H1 (cell line): ENCODE results near the gene RUNX1. TPM values are rescaled to one million over a fixed set of nuclear protein-coding genes. Genes with fewer than 3 reads are reported as not detected.

ENCODE experiments used
- CTCF ChIA-PET: fragments of 300-600 bp; sonication (Branson Sonifier 250); formaldehyde crosslinking; loops from one replicate; lab custom pipeline; 2021; ENCODE audit not compliant: partially characterized antibody; lab: Charles Lee
- POLR2A ChIA-PET: fragments of 300-600 bp; sonication (Branson Sonifier 250); formaldehyde crosslinking; loops from one replicate; lab custom pipeline; 2021; ENCODE audit warnings: inconsistent platforms; ENCODE audit not compliant: partially characterized antibody; lab: Charles Lee
- DNase-seq, 2 experiments: peaks; one replicate each; pipeline versions ENCODE4 v3.0.0 to v3.0.0-alpha.2; 2010 to 2022; ENCODE audit warnings: low spot score in 2 of 2, low read depth in 1 of 2, mixed read lengths in 1 of 2
- FAIRE-seq: peaks from 2 replicates; lab custom pipeline; 2011; peaks lifted over from hg19 to GRCh38; lab: Jason Lieb, UNC
- H2AFZ ChIP-seq: 2 replicates; pipeline ENCODE4 v1.8.1; 2012; ENCODE audit warnings: low read length, inconsistent platforms
- H2AK5ac ChIP-seq: 2 replicates; pipeline ENCODE4 v1.6.1; 2013; ENCODE audit warnings: low read depth, low read length
- H2BK120ac ChIP-seq: replicated peaks from 2 replicates; pipeline ENCODE3; 2013; ENCODE audit warnings: low read depth, low read length, inconsistent platforms
- H2BK12ac ChIP-seq: 2 replicates; pipeline ENCODE4 v1.6.1; 2013; ENCODE audit warnings: low read depth, low read length
- H2BK15ac ChIP-seq: 2 replicates; pipeline ENCODE4 v1.6.1; 2013; ENCODE audit warnings: low read length
- H2BK20ac ChIP-seq: 2 replicates; pipeline ENCODE4 v1.6.1; 2013; ENCODE audit warnings: low read length
- H2BK5ac ChIP-seq: 2 replicates; pipeline ENCODE4 v1.6.1; 2013; ENCODE audit warnings: low read depth, low read length
- H3K14ac ChIP-seq: 2 replicates; pipeline ENCODE4 v1.6.1; 2013; ENCODE audit warnings: inconsistent platforms; ENCODE audit not compliant: insufficient read length
- H3K18ac ChIP-seq: 2 replicates; pipeline ENCODE4 v1.6.1; 2013; ENCODE audit warnings: low read length; ENCODE audit errors: extremely low read depth
- H3K23ac ChIP-seq: 2 replicates; pipeline ENCODE4 v1.6.1; 2013; ENCODE audit warnings: inconsistent platforms; ENCODE audit not compliant: insufficient read length
- H3K23me2 ChIP-seq: 2 replicates; pipeline ENCODE4 v1.6.1; 2013; ENCODE audit warnings: low read depth, low read length
- H3K27ac ChIP-seq: 2 replicates; pipeline ENCODE4 v1.6.1; 2011; ENCODE audit warnings: low read depth, low read length, inconsistent platforms
- H3K27me3 ChIP-seq, 4 experiments: replicated peaks in 1 of 4; 1 replicate in 1 of 4; 2 replicates in 3 of 4; pipeline versions ENCODE4 v1.6.1 to v1.8.1; 2011 to 2013; ENCODE audit warnings: low read length in 3 of 4, mild to moderate bottlenecking in 3 of 4, inconsistent platforms in 2 of 4, mixed read lengths in 2 of 4, moderate library complexity in 1 of 4; ENCODE audit not compliant: control insufficient read depth in 3 of 4, insufficient read depth in 3 of 4; ENCODE audit errors: extremely low read depth in 1 of 4
- H3K36me3 ChIP-seq, 4 experiments: 2 replicates each; pipeline versions ENCODE4 v1.6.1 to v1.8.1; 2011 to 2013; ENCODE audit warnings: mild to moderate bottlenecking in 4 of 4, low read length in 3 of 4, moderate library complexity in 2 of 4, control low read depth in 1 of 4, inconsistent platforms in 1 of 4; ENCODE audit not compliant: insufficient read depth in 4 of 4, control insufficient read depth in 2 of 4
- H3K4ac ChIP-seq: replicated peaks from 2 replicates; pipeline ENCODE3; 2013; ENCODE audit warnings: low read length, low read depth, mixed read lengths, inconsistent platforms; ENCODE audit not compliant: insufficient read length
- H3K4me1 ChIP-seq, 4 experiments: replicated peaks in 1 of 4; 1 replicate in 1 of 4; 2 replicates in 3 of 4; pipeline versions ENCODE4 v1.6.1 to v1.8.1; 2011 to 2013; ENCODE audit warnings: low read length in 3 of 4, inconsistent platforms in 2 of 4, mixed read lengths in 1 of 4; ENCODE audit not compliant: insufficient read depth in 4 of 4, control insufficient read depth in 3 of 4
- H3K4me2 ChIP-seq, 2 experiments: 2 replicates each; pipeline versions ENCODE4 v1.6.1 to v1.8.1; 2011 to 2013; ENCODE audit warnings: low read depth in 2 of 2, low read length in 2 of 2, control low read depth in 1 of 2, inconsistent platforms in 1 of 2, mild to moderate bottlenecking in 1 of 2; ENCODE audit not compliant: insufficient read depth in 1 of 2
- H3K4me3 ChIP-seq, 4 experiments: fragments of 200-600, 300-600 bp in 1 of 4; sonication (generic), shearing (Covaris generic), sonication (Bioruptor Twin) in 1 of 4; 2 replicates each; pipeline versions ENCODE4 v1.5.1 to v1.8.1; 2011 to 2016; ENCODE audit warnings: low read length in 4 of 4, low read depth in 3 of 4, control low read depth in 2 of 4, inconsistent platforms in 2 of 4, mild to moderate bottlenecking in 2 of 4, mixed read lengths in 1 of 4, moderate library complexity in 1 of 4; ENCODE audit not compliant: insufficient read depth in 2 of 4; ENCODE audit errors: extremely low read depth in 1 of 4
- H3K56ac ChIP-seq: replicated peaks from 2 replicates; pipeline ENCODE3; 2013; ENCODE audit warnings: low read depth, mild to moderate bottlenecking, mixed read lengths, low read length, inconsistent platforms; ENCODE audit not compliant: insufficient read length
- H3K79me1 ChIP-seq: 2 replicates; pipeline ENCODE4 v1.6.1; 2013; ENCODE audit warnings: low read depth, low read length, control low read depth
- H3K79me2 ChIP-seq, 2 experiments: 2 replicates each; pipeline versions ENCODE4 v1.6.1 to v1.8.1; 2012 to 2013; ENCODE audit warnings: low read length in 2 of 2, mild to moderate bottlenecking in 2 of 2, inconsistent platforms in 1 of 2; ENCODE audit not compliant: insufficient read depth in 2 of 2, control insufficient read depth in 1 of 2
- H3K9ac ChIP-seq, 4 experiments: replicated peaks in 1 of 4; 1 replicate in 1 of 4; 2 replicates in 3 of 4; pipeline versions ENCODE4 v1.6.1 to v1.8.1; 2011 to 2013; ENCODE audit warnings: low read depth in 3 of 4, low read length in 3 of 4, control low read depth in 2 of 4, mild to moderate bottlenecking in 2 of 4, moderate library complexity in 2 of 4, inconsistent platforms in 1 of 4; ENCODE audit errors: extremely low read depth in 1 of 4
- H3K9me3 ChIP-seq, 2 experiments: 2 replicates each; pipeline versions ENCODE4 v1.6.1 to v1.8.1; 2012 to 2013; ENCODE audit warnings: mild to moderate bottlenecking in 2 of 2, moderate library complexity in 2 of 2, control low read depth in 1 of 2, inconsistent platforms in 1 of 2, low read depth in 1 of 2, low read length in 1 of 2, mixed read lengths in 1 of 2; ENCODE audit not compliant: insufficient read depth in 2 of 2
- H4K20me1 ChIP-seq, 2 experiments: replicated peaks in 1 of 2; 2 replicates each; pipeline versions ENCODE3 to v1.8.1; 2011 to 2013; ENCODE audit warnings: inconsistent platforms in 2 of 2, low read length in 2 of 2, mild to moderate bottlenecking in 1 of 2; ENCODE audit not compliant: insufficient read depth in 2 of 2, control insufficient read depth in 1 of 2
- H4K5ac ChIP-seq: 2 replicates; pipeline ENCODE4 v1.6.1; 2013; ENCODE audit warnings: low read length, low read depth, mixed read lengths, inconsistent platforms; ENCODE audit not compliant: insufficient read length
- H4K8ac ChIP-seq: 2 replicates; pipeline ENCODE4 v1.8.0; 2013; ENCODE audit warnings: mild to moderate bottlenecking, moderate library complexity, low read length, inconsistent platforms; ENCODE audit not compliant: insufficient read depth; ENCODE audit errors: extremely low read depth
- H4K91ac ChIP-seq: replicated peaks from 2 replicates; pipeline ENCODE3; 2013; ENCODE audit warnings: low read length, mixed read lengths, inconsistent platforms; ENCODE audit not compliant: insufficient read length
- CTBP2 ChIP-seq: IDR thresholded peaks from 2 replicates; pipeline ENCODE4 v1.7.0; 2011; ENCODE audit warnings: borderline replicate concordance, mild to moderate bottlenecking, moderate library complexity, mixed read lengths, low read length; ENCODE audit not compliant: insufficient read depth, insufficient read length
- EP300 ChIP-seq, 2 experiments: IDR thresholded peaks; 1 replicate in 1 of 2; 2 replicates in 1 of 2; pipeline ENCODE4 v1.6.1; 2011 to 2012; ENCODE audit warnings: low read depth in 2 of 2, low read length in 2 of 2, mild to moderate bottlenecking in 2 of 2, borderline replicate concordance in 1 of 2, inconsistent platforms in 1 of 2, moderate library complexity in 1 of 2
- SIN3A ChIP-seq, 2 experiments: IDR thresholded peaks in 1 of 2; conservative IDR thresholded peaks in 1 of 2; 2 replicates each; pipeline ENCODE4 v1.6.1; 2011 to 2012; ENCODE audit warnings: low read length in 2 of 2, improper control_type of control experiment in 1 of 2, low read depth in 1 of 2, mild to moderate bottlenecking in 1 of 2
- YY1 ChIP-seq: IDR thresholded peaks from 2 replicates; pipeline ENCODE4 v1.6.1; 2011; ENCODE audit warnings: low read depth, mild to moderate bottlenecking, low read length
- WGBS, 2 experiments: shearing (Covaris generic) in 1 of 2; methylation state at CpG; one replicate each; pipeline versions ENCODE4 v1.1.6 to v1.1.7; 2013 to 2015; ENCODE audit warnings: low lambda C conversion rate in 2 of 2, mixed read lengths in 2 of 2, inconsistent platforms in 1 of 2, low coverage in 1 of 2, missing lambda C conversion rate in 1 of 2; ENCODE audit not compliant: insufficient replicate concordance in 2 of 2, insufficient coverage in 1 of 2, insufficient read length in 1 of 2; ENCODE audit errors: extremely low coverage in 1 of 2, missing lambda C conversion rate in 1 of 2; 5-methylcytosine and 5-hydroxymethylcytosine counted together
- polyA plus RNA-seq, 7 experiments: library from polyadenylated mRNA; depleted of rRNA in 3 of 7; stranded (reverse) in 5 of 7; unstranded in 2 of 7; fragments of >200 nt in 5 of 7; fragments of 200-250 nt in 2 of 7; gene quantifications; 1 replicate in 5 of 7; 2 replicates in 1 of 7; 4 replicates in 1 of 7; pipeline versions ENCODE4 v1.2.1 to v1.2.3, GENCODE V29; 2011 to 2013; ENCODE audit warnings: missing spikeins in 2 of 7, mixed read lengths in 2 of 7
- total RNA-seq: library from RNA; stranded (reverse); fragmentation: NEBNext Ultra II Directional; extraction: Animal tissue kit (Norgen Biotek cat#: 25700); gene quantifications from 2 replicates; pipeline ENCODE4 v1.2.1, GENCODE V29; 2021

Gene RUNX1
- total and polyA plus RNA-seq, 2 of the 8 experiments (the other 6 are each of a cell fraction or from before 2014, with no cell fraction given): 0.20 to 0.60 TPM

DNA sequence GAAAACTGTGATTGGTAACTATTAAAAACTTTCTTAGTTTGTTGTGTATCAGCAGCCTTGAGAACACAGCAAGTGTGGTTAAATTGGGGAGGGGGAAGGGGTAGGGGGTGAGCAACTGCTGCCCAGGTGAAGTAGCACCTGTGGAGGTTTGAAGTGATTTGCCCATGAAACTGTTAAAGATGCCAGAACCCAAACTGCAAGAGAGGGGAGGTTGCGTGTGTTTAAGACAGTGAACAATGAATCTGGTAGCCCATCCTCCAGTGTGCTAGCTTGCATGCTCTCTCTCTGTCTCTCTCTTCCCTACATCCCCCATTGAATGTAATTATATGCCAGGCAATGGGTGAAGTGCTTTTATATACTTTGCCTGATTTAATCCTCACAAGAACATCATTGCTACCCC, 154.7 kb downstream of the RUNX1 start:
- Histone ChIP-seq H3K23ac (no peak overlapping the region), H2BK15ac (no peak overlapping the region), H4K20me1 (no peaks in the 10 kb centered on the region), H3K14ac (no peak overlapping the region), H3K56ac (no peak overlapping the region), H2BK5ac (no peak overlapping the region), H3K4me2 (no peak overlapping the region), H3K9me3 (no peaks in the 10 kb centered on the region), H3K36me3 (no peaks in the 10 kb centered on the region; a peak in 1 of 8 replicates), H3K27me3 (peaks cover 12 to 38% (median 29%) of the 10 kb centered on the region in 4 experiments), H2BK20ac (no peak overlapping the region), H3K79me2 (no peaks in the 10 kb centered on the region), H3K18ac (no peak overlapping the region), H3K23me2 (peaks cover 9% of the 10 kb centered on the region; the same call in 1 of the 2 replicates), H3K79me1 (no peaks in the 10 kb centered on the region), H3K4ac (no peak overlapping the region), H2AK5ac (no peak overlapping the region), H4K91ac (no peak overlapping the region), H3K4me1 (no peaks in the 10 kb centered on the region; a peak in 1 of 7 replicates), H2BK12ac (no peak overlapping the region), H3K27ac (no peak overlapping the region), H3K4me3 (no peak overlapping the region), H2AFZ (no peak overlapping the region), H2BK120ac (no peak overlapping the region), H3K9ac (no peak overlapping the region), H4K5ac (no peak overlapping the region), H4K8ac (no peak overlapping the region)
- no peak for FAIRE-seq
- POLR2A ChIA-PET: interaction anchor here (0.8 kb wide), 1 partner anchor 363 kb away, joined by 3 read pairs; no protein-coding TSS in a partner anchor
- TF ChIP-seq YY1 (no peak), SIN3A (conservative IDR thresholded peaks at IDR 0.05 in 1 of 2, IDR thresholded peaks at IDR 0.05 in 1 of 2; ENCODE audit: low read depth in 1 of 2, low read length in 2 of 2) (no peak), EP300 (IDR thresholded peaks at IDR 0.05; ENCODE audit: borderline replicate concordance in 1 of 2, low read depth in 2 of 2, low read length in 2 of 2) (no peak), CTBP2 (no peak)
- DNase-seq: no peak
- CTCF ChIA-PET: interaction anchor here (0.9 kb wide), 1 partner anchor 93 kb away, joined by 3 read pairs; no protein-coding TSS in a partner anchor
- 92% methylated on average over 1 of the region's 1 CpG; no CpG with 5 or more reads in 1 of the 2 experiments for WGBS, 2 experiments
